K562 (cell line): ENCODE results near the gene UQCRHL. TPM values are rescaled to one million over a fixed set of nuclear protein-coding genes. Genes with fewer than 3 reads are reported as not detected.

Experiments used
- ATAC-seq: fragments of 200-7000 bp; cut with Tn5 transposase; 3 replicates; pipeline ENCODE4 v1.9.1; 2020; ENCODE audit warnings: moderate library complexity
- BruUV-seq: library from RNA; stranded (reverse); fragments of 400-500 nt; replicated peaks from 2 replicates; lab custom pipeline; 2021; lab: Mats Ljungman, UMichigan
- CTCF ChIA-PET: fragments of 300-600 bp; formaldehyde crosslinking; extraction: SDS; loops from one replicate; lab custom pipeline; 2021; ENCODE audit warnings: low intra/inter-chr PET ratio; lab: Yijun Ruan, JAX
- POLR2A ChIA-PET: fragments of 300-600, 350-650 bp; sonication (Branson Sonifier 250); formaldehyde crosslinking; extraction: SDS; loops from one replicate; lab custom pipeline; 2021; ENCODE audit warnings: antibody characterized with exemption, inconsistent platforms; lab: Yijun Ruan, JAX
- DNase-seq, 4 experiments: peaks; one replicate each; pipeline versions ENCODE4 v3.0.0 to v3.0.0-alpha.2; 2011 to 2018; ENCODE audit warnings: low spot score in 3 of 4, mixed read lengths in 3 of 4; ENCODE audit errors: extremely low read depth in 1 of 4
- FAIRE-seq: peaks from 2 replicates; lab custom pipeline; 2011; peaks lifted over from hg19 to GRCh38; lab: Jason Lieb, UNC
- H2AFZ ChIP-seq: 2 replicates; pipeline ENCODE4 v1.6.0; 2011; ENCODE audit warnings: low read depth, low read length, control low read depth, inconsistent platforms
- H3K27ac ChIP-seq: fragments of 200-600 bp; 3 replicates; pipeline ENCODE4 v1.8.0; 2011; ENCODE audit warnings: low read depth, mild to moderate bottlenecking, control low read depth, inconsistent platforms, low read length, moderate library complexity, mixed read lengths; ENCODE audit errors: extremely low read depth
- H3K27me3 ChIP-seq, 2 experiments: fragments of 300-600 bp in 1 of 2; 2 replicates in 1 of 2; 3 replicates in 1 of 2; pipeline versions ENCODE4 v1.6.0 to v1.8.0; 2011; ENCODE audit warnings: inconsistent platforms in 2 of 2, low read length in 2 of 2, mild to moderate bottlenecking in 1 of 2, mixed read lengths in 1 of 2, moderate library complexity in 1 of 2; ENCODE audit not compliant: control insufficient read depth in 2 of 2, insufficient read depth in 2 of 2
- H3K36me3 ChIP-seq: fragments of 300-600 bp; 3 replicates; pipeline ENCODE4 v1.8.0; 2011; ENCODE audit warnings: mild to moderate bottlenecking, low read length, inconsistent platforms; ENCODE audit not compliant: control insufficient read depth, insufficient read depth
- H3K4me1 ChIP-seq, 2 experiments: fragments of 200-600 bp in 1 of 2; replicated peaks in 1 of 2; 2 replicates in 1 of 2; 3 replicates in 1 of 2; pipeline versions ENCODE4 v1.5.1 to v1.8.0; 2011; ENCODE audit warnings: inconsistent platforms in 2 of 2, low read length in 2 of 2, mild to moderate bottlenecking in 1 of 2, mixed read lengths in 1 of 2, moderate library complexity in 1 of 2; ENCODE audit not compliant: control insufficient read depth in 2 of 2, insufficient read depth in 2 of 2
- H3K4me2 ChIP-seq: 2 replicates; pipeline ENCODE4 v1.6.1; 2011; ENCODE audit warnings: low read length, control low read depth, inconsistent platforms, mixed read lengths; ENCODE audit not compliant: insufficient read depth
- H3K4me3 ChIP-seq: fragments of 200-600 bp; sonication (generic), shearing (Covaris generic); 2 replicates; pipeline ENCODE4 v1.5.1; 2016; ENCODE audit warnings: control low read depth, inconsistent platforms
- H3K79me2 ChIP-seq: fragments of 200-600 bp; 3 replicates; pipeline ENCODE4 v1.8.0; 2011; ENCODE audit warnings: low read length, inconsistent platforms; ENCODE audit not compliant: control insufficient read depth, insufficient read depth
- H3K9ac ChIP-seq, 2 experiments: 2 replicates each; pipeline versions ENCODE4 v1.6.0 to v1.6.1; 2011; ENCODE audit warnings: low read depth in 2 of 2, low read length in 2 of 2, control low read depth in 1 of 2, inconsistent platforms in 1 of 2, mild to moderate bottlenecking in 1 of 2, mixed read lengths in 1 of 2; ENCODE audit not compliant: insufficient read depth in 1 of 2
- H3K9me1 ChIP-seq: one replicate; pipeline ENCODE4 v1.6.0; 2011; ENCODE audit warnings: inconsistent platforms, mild to moderate bottlenecking, low read length, moderate library complexity; ENCODE audit not compliant: control insufficient read depth, insufficient read depth
- H3K9me3 ChIP-seq: replicated peaks from 2 replicates; pipeline ENCODE4 v1.5.1; 2011; ENCODE audit warnings: low read depth, low read length, inconsistent platforms; ENCODE audit not compliant: control insufficient read depth, insufficient read depth
- H4K20me1 ChIP-seq: replicated peaks from 2 replicates; pipeline ENCODE4 v1.6.1; 2011; ENCODE audit warnings: low read length, inconsistent platforms, mixed read lengths; ENCODE audit not compliant: control insufficient read depth, insufficient read depth
- ADNP ChIP-seq: fragments of 200-800 bp; sonication (Bioruptor generic); IDR thresholded peaks from 2 replicates; pipeline ENCODE4 v1.6.1; 2016; ENCODE audit warnings: missing genetic modification characterization, missing compliant biosample characterization
- ARID1B ChIP-seq: fragments of 450-650 bp; IDR thresholded peaks from 2 replicates; pipeline ENCODE4 v1.6.1; 2016; ENCODE audit warnings: antibody characterized with exemption, mild to moderate bottlenecking, inconsistent platforms
- ATF1 ChIP-seq, 2 experiments: fragments of 450-650 bp in 1 of 2; IDR thresholded peaks; 2 replicates each; pipeline ENCODE4 v1.6.1; 2016; ENCODE audit warnings: missing compliant biosample characterization in 1 of 2, missing genetic modification characterization in 1 of 2
- BHLHE40 ChIP-seq: IDR thresholded peaks from 2 replicates; pipeline ENCODE4 v1.6.1; 2011; ENCODE audit warnings: low read length, improper control_type of control experiment
- BRD4 ChIP-seq: fragments of 200-600 bp; sonication (generic); IDR thresholded peaks from 2 replicates; pipeline ENCODE4 v1.6.1; 2017; ENCODE audit warnings: inconsistent platforms
- CBFA2T3 ChIP-seq: fragments of 450-650 bp; IDR thresholded peaks from 2 replicates; pipeline ENCODE4 v1.6.1; 2017
- CTBP1 ChIP-seq: fragments of 450-650 bp; IDR thresholded peaks from 2 replicates; pipeline ENCODE4 v1.6.1; 2016; ENCODE audit warnings: borderline replicate concordance
- DPF2 ChIP-seq: fragments of 450-650 bp; IDR thresholded peaks from 2 replicates; pipeline ENCODE4 v1.6.1; 2016
- FOS ChIP-seq: IDR thresholded peaks from 3 replicates; pipeline ENCODE4 v1.6.1; 2011; ENCODE audit not compliant: insufficient read length; ENCODE audit errors: extremely low read depth
- FOSL1 ChIP-seq: fragments of 200-800 bp; sonication (Bioruptor generic); conservative IDR thresholded peaks from 2 replicates; pipeline ENCODE4 v1.6.1; 2016; ENCODE audit warnings: missing genetic modification characterization, missing compliant biosample characterization
- HDAC1 ChIP-seq, 2 experiments: fragments of 450-650 bp; IDR thresholded peaks; 2 replicates each; pipeline ENCODE4 v1.6.1; 2016 to 2017; ENCODE audit warnings: inconsistent platforms in 1 of 2, mild to moderate bottlenecking in 1 of 2, moderate library complexity in 1 of 2
- NBN ChIP-seq: fragments of 450-650 bp; IDR thresholded peaks from 2 replicates; pipeline ENCODE4 v1.6.1; 2016; ENCODE audit warnings: low read depth, mild to moderate bottlenecking
- PHB2 ChIP-seq: fragments of 450-650 bp; IDR thresholded peaks from 2 replicates; pipeline ENCODE4 v1.6.1; 2017; ENCODE audit warnings: low read depth
- PPARD ChIP-seq: fragments of 250-450 bp; sonication (Bioruptor Pico); IDR thresholded peaks from 2 replicates; pipeline ENCODE4 v1.8.0; 2022; ENCODE audit warnings: inconsistent platforms, mild to moderate bottlenecking, moderate library complexity
- PURB ChIP-seq: sonication (generic); formaldehyde crosslinking; IDR thresholded peaks from 2 replicates; pipeline ENCODE4 v1.9.0; 2021; ENCODE audit warnings: low read depth, mild to moderate bottlenecking, missing genetic modification reagents
- SMARCE1 ChIP-seq: fragments of 450-650 bp; IDR thresholded peaks from 2 replicates; pipeline ENCODE4 v1.7.1; 2016; ENCODE audit warnings: mild to moderate bottlenecking
- SPI1 ChIP-seq: IDR thresholded peaks from 2 replicates; pipeline ENCODE4 v1.6.1; 2011; ENCODE audit warnings: low read depth, low read length, control low read depth, borderline replicate concordance
- TAF9B ChIP-seq: fragments of 450-650 bp; IDR thresholded peaks from 2 replicates; pipeline ENCODE4 v1.6.1; 2018; ENCODE audit warnings: mild to moderate bottlenecking; ENCODE audit not compliant: partially characterized antibody
- ZBTB17 ChIP-seq: fragments of 450-650 bp; formaldehyde crosslinking; IDR thresholded peaks from 2 replicates; pipeline ENCODE4 v1.4.0; 2020; ENCODE audit warnings: mild to moderate bottlenecking
- ZKSCAN8 ChIP-seq: fragments of 200-800 bp; sonication (Bioruptor generic); IDR thresholded peaks from 2 replicates; pipeline ENCODE4 v1.6.1; 2016; ENCODE audit warnings: missing genetic modification characterization, missing compliant biosample characterization
- ZNF766 ChIP-seq: fragments of 200-800 bp; sonication (Bioruptor generic); conservative IDR thresholded peaks from 2 replicates; pipeline ENCODE4 v1.6.1; 2016; ENCODE audit warnings: missing genetic modification characterization, missing compliant biosample characterization
- WGBS: fragments of 100-300 bp; shearing (Covaris generic); methylation state at CpG from one replicate; pipeline ENCODE4 v1.1.6; 2016; ENCODE audit warnings: low coverage, mixed read lengths; ENCODE audit not compliant: insufficient coverage; ENCODE audit errors: missing lambda C conversion rate; 5-methylcytosine and 5-hydroxymethylcytosine counted together
- in situ Hi-C: fragments of 300-500 bp; cut with MboI; formaldehyde crosslinking; loops from 4 replicates; pipeline ENCODE4 v1.15.0; 2018; ENCODE audit warnings: inconsistent platforms, mixed read lengths
- intact Hi-C: fragments of 100-400 bp; cut with micrococcal nuclease; formaldehyde crosslinking; loops from 2 replicates; pipeline ENCODE4 v1.14.2; 2022
- polyA plus RNA-seq, 8 experiments: library from polyadenylated mRNA; depleted of rRNA in 4 of 8; stranded (reverse) in 5 of 8; unstranded in 3 of 8; fragments of >200 nt; fragmentation: Nextera tagmentation in 2 of 8; fragmentation: Illumina TruSeq in 1 of 8; extraction: Ambion mirVana in 2 of 8; extraction: Trizol in 1 of 8; gene quantifications; 2 replicates each; pipeline versions ENCODE4 v1.2.1 to v1.2.3, GENCODE V29; 2011 to 2014; ENCODE audit warnings: inconsistent platforms in 1 of 8, missing spikeins in 1 of 8
- total RNA-seq, 7 experiments: library from RNA; depleted of rRNA in 6 of 7; stranded (reverse); fragments of >200 nt in 6 of 7; fragmentation: Illumina TruSeq in 2 of 7; extraction: Trizol in 2 of 7; gene quantifications; 2 replicates each; pipeline versions ENCODE4 v1.2.1 to v1.2.3, GENCODE V29; 2011 to 2021; ENCODE audit warnings: low replicate concordance in 1 of 7
- TF ChIP-seq, protein P1 (sequence below), 2 experiments: IDR thresholded peaks in 1 of 2; conservative IDR thresholded peaks in 1 of 2; 2 replicates each; pipeline ENCODE4 v1.6.1; 2016; ENCODE audit warnings: low read depth in 2 of 2, mild to moderate bottlenecking in 1 of 2, missing compliant biosample characterization in 1 of 2, missing genetic modification characterization in 1 of 2, moderate library complexity in 1 of 2

UQCRHL gene
- total and polyA plus RNA-seq, 9 of the 15 experiments (the other 6 are each of a cell fraction or from before 2014, with no cell fraction given) = 5.1 to 41.3 (median 21.8) TPM

DNA sequence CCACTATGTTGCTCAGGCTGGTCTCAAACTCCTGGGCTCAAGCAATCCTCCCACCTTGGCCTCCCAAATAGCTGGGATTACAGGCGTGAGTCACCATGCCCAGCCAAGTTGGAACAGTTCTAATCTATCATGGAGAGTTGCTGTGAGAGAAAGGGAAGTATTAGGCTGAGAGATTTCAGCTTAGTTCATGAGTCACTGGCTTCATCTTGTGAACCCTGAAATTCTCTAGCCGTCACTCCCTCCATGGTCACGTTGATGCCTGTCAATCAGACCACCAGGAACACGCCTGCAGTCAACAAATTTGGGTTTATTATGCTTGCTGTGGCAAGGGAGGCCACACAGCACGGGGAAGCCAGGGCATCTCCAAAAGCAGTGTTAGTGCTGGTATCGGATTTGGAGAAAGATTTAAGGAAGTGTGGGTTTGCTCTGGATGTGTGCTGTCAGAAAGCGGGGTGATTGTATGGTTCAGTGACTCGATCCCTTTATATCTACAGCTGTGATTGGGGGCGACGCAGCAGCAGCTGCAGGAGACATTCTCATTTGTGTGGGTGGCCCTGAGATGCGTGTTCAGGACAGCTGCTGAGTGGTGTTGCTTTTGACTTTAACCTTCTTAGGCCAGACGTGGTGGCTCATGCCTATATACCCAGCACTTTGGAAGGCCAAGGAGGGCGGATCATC is 18.7 kb downstream of the UQCRHL start:
- H3K9me3 ChIP-seq = no peaks in the 10 kb centered on the region
- H3K27ac ChIP-seq = peak overlapping the region; percentile 31; the same call in 1 of the 3 replicates
- WGBS = 19% methylated on average over 12 of the region's 13 CpGs
- H3K4me3 ChIP-seq = no peak overlapping the region
- no peaks in the 10 kb centered on the region for H3K36me3 ChIP-seq
- no TSS peak for BruUV-seq
- peak overlapping the region; percentile 29 for H3K4me2 ChIP-seq
- ChIA-PET CTCF (no interaction called here), POLR2A (interaction anchor here (0.6 to 1.3 kb wide), 6 partner anchors 11 to 129 kb away, joined by 3 to 4 read pairs (median 3); no protein-coding TSS in a partner anchor)
- H3K4me1 ChIP-seq = peaks cover 11 to 19% of the 10 kb centered on the region in 2 experiments; a peak in 4 of 5 replicates
- ATAC-seq = peak; percentile 11; the same call in 1 of the 3 replicates
- H2AFZ ChIP-seq = peak overlapping the region; percentile 48; the same call in 1 of the 2 replicates
- peak in 2 of 4 experiments; percentile 22 to 60 for DNase-seq
- peak; percentile 69 for FAIRE-seq
- H3K79me2 ChIP-seq = no peaks in the 10 kb centered on the region
- no peaks in the 10 kb centered on the region for H4K20me1 ChIP-seq
- intact Hi-C loops (no loop called here), in situ Hi-C loops (no loop called here)
- H3K27me3 ChIP-seq = peaks cover 0 to 8% of the 10 kb centered on the region in 2 experiments; a peak in 2 of 5 replicates
- H3K9me1 ChIP-seq = no peaks in the 10 kb centered on the region
- H3K9ac ChIP-seq = no peak overlapping the region; a peak in 1 of 4 replicates
- TF ChIP-seq ZKSCAN8 (CRISPR knock-in tag) (no peak), FOS (peak; percentile 11), ARID1B (peak; percentile 68), SMARCE1 (peak; percentile 77), NBN (no peak), ADNP (peak; percentile 0), FOSL1 (tag) (peak; percentile 92), BHLHE40 (peak; percentile 60), CTBP1 (peak; percentile 33; the same call in 1 of the 2 replicates), BRD4 (no peak), ATF1 (CRISPR knock-in tag; IDR thresholded peaks at IDR 0.05) (no peak), ATF1 (tag; IDR thresholded peaks at IDR 0.05) (0 out of 2 replicates have a peak, but pooled peaks have one; percentile 29), PHB2 (no peak), PURB (CRISPR knock-in tag) (no peak), TAF9B (no peak), ZBTB17 (CRISPR knock-in tag) (no peak), SPI1 (peak; percentile 61; the same call in 1 of the 2 replicates), HDAC1 (IDR thresholded peaks at IDR 0.05) (peak in 1 of 2 experiments; percentile 49; a peak in 1 of 4 replicates), CBFA2T3 (peak; percentile 35), DPF2 (peak; percentile 58; the same call in 1 of the 2 replicates), ZNF766 (0 out of 2 replicates have a peak, but pooled peaks have one; percentile 34), PPARD (CRISPR knock-in tag) (no peak)
- TF ChIP-seq, protein P1, sequence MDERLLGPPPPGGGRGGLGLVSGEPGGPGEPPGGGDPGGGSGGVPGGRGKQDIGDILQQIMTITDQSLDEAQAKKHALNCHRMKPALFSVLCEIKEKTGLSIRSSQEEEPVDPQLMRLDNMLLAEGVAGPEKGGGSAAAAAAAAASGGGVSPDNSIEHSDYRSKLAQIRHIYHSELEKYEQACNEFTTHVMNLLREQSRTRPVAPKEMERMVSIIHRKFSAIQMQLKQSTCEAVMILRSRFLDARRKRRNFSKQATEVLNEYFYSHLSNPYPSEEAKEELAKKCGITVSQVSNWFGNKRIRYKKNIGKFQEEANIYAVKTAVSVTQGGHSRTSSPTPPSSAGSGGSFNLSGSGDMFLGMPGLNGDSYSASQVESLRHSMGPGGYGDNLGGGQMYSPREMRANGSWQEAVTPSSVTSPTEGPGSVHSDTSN (CRISPR knock-in tag; IDR thresholded peaks at IDR 0.05; ENCODE audit: low read depth) = peak; percentile 64
- TF ChIP-seq, protein P1 (tag; conservative IDR thresholded peaks at IDR 0.05; ENCODE audit: low read depth) = peak; percentile 74
